A549 (cell line): Measurements from ENCODE around the gene HBE1. TPM values are rescaled to one million over a fixed set of nuclear protein-coding genes. Genes with fewer than 3 reads are reported as not detected.
A peak's percentile ranks its signal among the peaks of the same experiment; 100 is the strongest.

Source experiments
- ATAC-seq, 2 experiments: fragments of 200-7000 bp in 1 of 2; fragments of >200 bp in 1 of 2; cut with Nextera tagmentation in 1 of 2; cut with Tn5 transposase in 1 of 2; 3 replicates each; pipeline versions ENCODE4 v1.8.0 to v1.9.1; 2018 to 2020; ENCODE audit warnings: mild to moderate bottlenecking in 1 of 2, moderate library complexity in 1 of 2
- CTCF ChIA-PET: fragments of 300-600 bp; sonication (Branson Sonifier 250); formaldehyde crosslinking; extraction: SDS; loops from one replicate; lab custom pipeline; 2021; ENCODE audit warnings: antibody characterized with exemption, inconsistent platforms; lab: Yijun Ruan, JAX
- POLR2A ChIA-PET: fragments of 350-600 bp; formaldehyde crosslinking; extraction: SDS; loops from one replicate; lab custom pipeline; 2021; ENCODE audit warnings: antibody characterized with exemption, inconsistent platforms; lab: Yijun Ruan, JAX
- DNase-seq, 2 experiments: peaks; one replicate each; pipeline versions ENCODE4 v3.0.0 to v3.0.0-alpha.2; 2011 to 2016; ENCODE audit warnings: low read depth in 1 of 2, low spot score in 1 of 2
- FAIRE-seq: peaks from 2 replicates; lab custom pipeline; 2011; peaks lifted over from hg19 to GRCh38; lab: Jason Lieb, UNC
- H3K27ac ChIP-seq, 2 experiments: fragments of >200 bp; sonication (Bioruptor Twin); formaldehyde crosslinking; 3 replicates each; pipeline ENCODE4 v1.5.1; 2016 to 2017
- H3K4me1 ChIP-seq: fragments of >200 bp; sonication (Bioruptor Twin); formaldehyde crosslinking; 3 replicates; pipeline ENCODE4 v1.6.1; 2016
- H3K4me2 ChIP-seq: fragments of >200 bp; sonication (Bioruptor Twin); formaldehyde crosslinking; 3 replicates; pipeline ENCODE4 v1.6.1; 2016
- H3K4me3 ChIP-seq: fragments of >200 bp; sonication (Bioruptor Twin); formaldehyde crosslinking; 3 replicates; pipeline ENCODE4 v1.5.1; 2016
- H3K9me3 ChIP-seq: fragments of >200 bp; sonication (Bioruptor Twin); formaldehyde crosslinking; 3 replicates; pipeline ENCODE4 v1.6.1; 2016
- BHLHE40 ChIP-seq: IDR thresholded peaks from 2 replicates; pipeline ENCODE4 v1.6.1; 2012; ENCODE audit warnings: low read depth, low read length, inconsistent platforms
- CEBPB ChIP-seq, 2 experiments: fragments of >200 bp in 1 of 2; sonication (Bioruptor Twin) in 1 of 2; formaldehyde crosslinking in 1 of 2; IDR thresholded peaks; 2 replicates each; pipeline ENCODE4 v1.6.1; 2012 to 2016
- CHD4 ChIP-seq: fragments of 200-600 bp; sonication (generic); IDR thresholded peaks from 2 replicates; pipeline ENCODE4 v1.6.1; 2016; ENCODE audit warnings: antibody characterized with exemption, mild to moderate bottlenecking, borderline replicate concordance
- EHMT2 ChIP-seq: fragments of 200-600 bp; sonication (generic); IDR thresholded peaks from 2 replicates; pipeline ENCODE4 v1.6.1; 2016; ENCODE audit warnings: antibody characterized with exemption, low read depth, mild to moderate bottlenecking, moderate library complexity
- EP300 ChIP-seq, 2 experiments: fragments of >200 bp; sonication (Bioruptor Twin); formaldehyde crosslinking; IDR thresholded peaks; 2 replicates in 1 of 2; 3 replicates in 1 of 2; pipeline ENCODE4 v1.6.1; 2016 to 2017
- ESRRA ChIP-seq: fragments of 150-350 bp; IDR thresholded peaks from 2 replicates; pipeline ENCODE4 v1.6.1; 2014; ENCODE audit warnings: mild to moderate bottlenecking, low read length, borderline replicate concordance
- FOSB ChIP-seq: fragments of 250-450 bp; sonication (Bioruptor Pico); IDR thresholded peaks from 2 replicates; pipeline ENCODE4 v1.5.0; 2020; ENCODE audit warnings: mild to moderate bottlenecking, moderate library complexity
- FOSL2 ChIP-seq, 2 experiments: fragments of 450-650 bp in 1 of 2; fragments of >200 bp in 1 of 2; sonication (Bioruptor Twin) in 1 of 2; formaldehyde crosslinking; IDR thresholded peaks; 2 replicates each; pipeline versions ENCODE4 v1.5.0 to v1.6.1; 2016 to 2020; ENCODE audit warnings: mild to moderate bottlenecking in 1 of 2, moderate library complexity in 1 of 2
- HDAC2 ChIP-seq: fragments of 200-600 bp; sonication (generic); IDR thresholded peaks from 2 replicates; pipeline ENCODE4 v1.6.1; 2016
- HOXA7 ChIP-seq: fragments of 250-450 bp; sonication (Bioruptor Pico); IDR thresholded peaks from 2 replicates; pipeline ENCODE4 v1.5.0; 2020; ENCODE audit warnings: mild to moderate bottlenecking, moderate library complexity
- JUNB ChIP-seq: fragments of >200 bp; sonication (Bioruptor Twin); formaldehyde crosslinking; IDR thresholded peaks from 2 replicates; pipeline ENCODE4 v1.6.1; 2016
- KDM1A ChIP-seq: fragments of 200-600 bp; sonication (generic); IDR thresholded peaks from 2 replicates; pipeline ENCODE4 v1.6.1; 2016; ENCODE audit warnings: low read depth, mild to moderate bottlenecking
- KDM5A ChIP-seq: fragments of 200-600 bp; sonication (generic); IDR thresholded peaks from 2 replicates; pipeline ENCODE4 v1.6.1; 2016; ENCODE audit warnings: antibody characterized with exemption, mild to moderate bottlenecking
- MAFK ChIP-seq: fragments of 450-650 bp; IDR thresholded peaks from 2 replicates; pipeline ENCODE4 v1.6.1; 2014; ENCODE audit not compliant: partially characterized antibody
- MYC ChIP-seq: IDR thresholded peaks from 2 replicates; pipeline ENCODE4 v1.6.1; 2012; ENCODE audit warnings: mild to moderate bottlenecking, inconsistent platforms, low read length, improper control_type of control experiment, borderline replicate concordance
- NFE2L2 ChIP-seq: fragments of 150-350 bp; conservative IDR thresholded peaks from 2 replicates; pipeline ENCODE4 v1.6.1; 2014; ENCODE audit warnings: low read length
- NR3C1 ChIP-seq: fragments of >200 bp; sonication (Bioruptor Twin); formaldehyde crosslinking; IDR thresholded peaks from 3 replicates; pipeline ENCODE4 v1.6.1; 2017
- PHF8 ChIP-seq: fragments of 200-600 bp; sonication (generic); IDR thresholded peaks from 2 replicates; pipeline ENCODE4 v1.6.1; 2016; ENCODE audit warnings: low read depth, mild to moderate bottlenecking, antibody characterized with exemption, moderate library complexity, borderline replicate concordance
- POLR2A ChIP-seq: IDR thresholded peaks from 2 replicates; pipeline ENCODE4 v1.6.1; 2012; ENCODE audit warnings: mild to moderate bottlenecking, low read length
- RCOR1 ChIP-seq: fragments of 150-350 bp; IDR thresholded peaks from 2 replicates; pipeline ENCODE4 v1.6.1; 2014; ENCODE audit warnings: antibody characterized with exemption, low read length, low read depth
- RFX5 ChIP-seq: fragments of 450-650 bp; IDR thresholded peaks from 2 replicates; pipeline ENCODE4 v1.7.1; 2014; ENCODE audit warnings: antibody characterized with exemption, mild to moderate bottlenecking, moderate library complexity
- RNF2 ChIP-seq: fragments of 200-600 bp; sonication (generic); IDR thresholded peaks from 2 replicates; pipeline ENCODE4 v1.6.1; 2016; ENCODE audit warnings: low read depth, mild to moderate bottlenecking, antibody characterized with exemption, moderate library complexity, borderline replicate concordance
- SREBF2 ChIP-seq: fragments of 450-650 bp; IDR thresholded peaks from 2 replicates; pipeline ENCODE4 v1.6.1; 2014; ENCODE audit warnings: mild to moderate bottlenecking, moderate library complexity
- TFCP2L1 ChIP-seq: fragments of 250-450 bp; sonication (Bioruptor Pico); IDR thresholded peaks from 2 replicates; pipeline ENCODE4 v1.5.0; 2021; ENCODE audit warnings: mild to moderate bottlenecking
- ZC3H11A ChIP-seq: fragments of 450-650 bp; IDR thresholded peaks from 2 replicates; pipeline ENCODE4 v1.6.1; 2014; ENCODE audit warnings: antibody characterized with exemption, mild to moderate bottlenecking
- ZFP36 ChIP-seq: fragments of 450-650 bp; IDR thresholded peaks from 2 replicates; pipeline ENCODE4 v1.6.1; 2014; ENCODE audit warnings: borderline replicate concordance; ENCODE audit not compliant: partially characterized antibody
- ZSCAN20 ChIP-seq: fragments of 250-450 bp; sonication (Bioruptor Pico); IDR thresholded peaks from 2 replicates; pipeline ENCODE4 v1.8.0; 2022; ENCODE audit warnings: mild to moderate bottlenecking, moderate library complexity
- WGBS: methylation state at CpG from one replicate; pipeline ENCODE4 v1.1.6; 2017; ENCODE audit errors: missing lambda C conversion rate; 5-methylcytosine and 5-hydroxymethylcytosine counted together
- polyA plus RNA-seq, 4 experiments: library from polyadenylated mRNA; depleted of rRNA in 3 of 4; stranded (reverse); fragments of >200 nt; fragmentation: RNase III in 1 of 4; extraction: RNeasy Plus Mini Kit Qiagen cat#74134 plus additional on column Dnase treatment in 1 of 4; gene quantifications; 2 replicates in 3 of 4; 3 replicates in 1 of 4; pipeline ENCODE4 v1.2.3, GENCODE V29; 2011 to 2017
- TF ChIP-seq, protein P1 (sequence below): fragments of >200 bp; sonication (Bioruptor Twin); formaldehyde crosslinking; IDR thresholded peaks from 3 replicates; pipeline ENCODE4 v1.6.1; 2016
- TF ChIP-seq, protein P2 (sequence below): fragments of 450-650 bp; IDR thresholded peaks from 2 replicates; pipeline ENCODE4 v1.6.1; 2014; ENCODE audit warnings: antibody characterized with exemption
- TF ChIP-seq, protein P3 (sequence below): IDR thresholded peaks from 2 replicates; pipeline ENCODE4 v1.6.1; 2012; ENCODE audit warnings: low read depth, borderline replicate concordance

HBE1 gene
- polyA plus RNA-seq, 2 of the 4 experiments (the other 2 are of a cell fraction), result 0.32 TPM; not detected in 1

DNA sequence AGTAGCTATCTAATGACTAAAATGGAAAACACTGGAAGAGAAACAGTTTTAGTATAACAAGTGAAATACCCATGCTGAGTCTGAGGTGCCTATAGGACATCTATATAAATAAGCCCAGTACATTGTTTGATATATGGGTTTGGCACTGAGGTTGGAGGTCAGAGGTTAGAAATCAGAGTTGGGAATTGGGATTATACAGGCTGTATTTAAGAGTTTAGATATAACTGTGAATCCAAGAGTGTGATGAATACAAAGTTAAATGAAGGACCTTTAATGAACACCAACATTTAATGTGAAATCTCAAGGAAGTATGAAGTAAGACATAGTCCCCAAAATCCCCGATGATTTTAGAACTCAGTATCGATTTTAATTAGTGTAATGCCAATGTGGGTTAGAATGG lies 32.3 kb downstream of the HBE1 start:
- Histone ChIP-seq H3K4me3 (no peak overlapping the region), H3K4me2 (no peak overlapping the region), H3K4me1 (no peaks in the 10 kb centered on the region), H3K9me3 (no peaks in the 10 kb centered on the region), H3K27ac (no peak overlapping the region)
- ChIA-PET CTCF (no interaction called here), POLR2A (no interaction called here)
- TF ChIP-seq, protein P1, sequence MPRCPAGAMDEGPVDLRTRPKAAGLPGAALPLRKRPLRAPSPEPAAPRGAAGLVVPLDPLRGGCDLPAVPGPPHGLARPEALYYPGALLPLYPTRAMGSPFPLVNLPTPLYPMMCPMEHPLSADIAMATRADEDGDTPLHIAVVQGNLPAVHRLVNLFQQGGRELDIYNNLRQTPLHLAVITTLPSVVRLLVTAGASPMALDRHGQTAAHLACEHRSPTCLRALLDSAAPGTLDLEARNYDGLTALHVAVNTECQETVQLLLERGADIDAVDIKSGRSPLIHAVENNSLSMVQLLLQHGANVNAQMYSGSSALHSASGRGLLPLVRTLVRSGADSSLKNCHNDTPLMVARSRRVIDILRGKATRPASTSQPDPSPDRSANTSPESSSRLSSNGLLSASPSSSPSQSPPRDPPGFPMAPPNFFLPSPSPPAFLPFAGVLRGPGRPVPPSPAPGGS, result no peak
- TF ChIP-seq HOXA7 (CRISPR knock-in tag) (no peak), ZSCAN20 (CRISPR knock-in tag) (no peak), PHF8 (no peak), CEBPB (IDR thresholded peaks at IDR 0.05) (no peak), FOSL2 (IDR thresholded peaks at IDR 0.05) (no peak), FOSL2 (CRISPR knock-in tag; IDR thresholded peaks at IDR 0.05) (no peak), JUNB (no peak), MYC (no peak), NR3C1 (no peak), BHLHE40 (no peak), TFCP2L1 (CRISPR knock-in tag) (no peak), RCOR1 (no peak), HDAC2 (no peak), KDM5A (no peak), NFE2L2 (no peak), FOSB (no peak)
- ATAC-seq (no peak), DNase-seq (no peak), FAIRE-seq (no peak)
- WGBS, result 31% methylated on average over 2 of the region's 2 CpGs

DNA sequence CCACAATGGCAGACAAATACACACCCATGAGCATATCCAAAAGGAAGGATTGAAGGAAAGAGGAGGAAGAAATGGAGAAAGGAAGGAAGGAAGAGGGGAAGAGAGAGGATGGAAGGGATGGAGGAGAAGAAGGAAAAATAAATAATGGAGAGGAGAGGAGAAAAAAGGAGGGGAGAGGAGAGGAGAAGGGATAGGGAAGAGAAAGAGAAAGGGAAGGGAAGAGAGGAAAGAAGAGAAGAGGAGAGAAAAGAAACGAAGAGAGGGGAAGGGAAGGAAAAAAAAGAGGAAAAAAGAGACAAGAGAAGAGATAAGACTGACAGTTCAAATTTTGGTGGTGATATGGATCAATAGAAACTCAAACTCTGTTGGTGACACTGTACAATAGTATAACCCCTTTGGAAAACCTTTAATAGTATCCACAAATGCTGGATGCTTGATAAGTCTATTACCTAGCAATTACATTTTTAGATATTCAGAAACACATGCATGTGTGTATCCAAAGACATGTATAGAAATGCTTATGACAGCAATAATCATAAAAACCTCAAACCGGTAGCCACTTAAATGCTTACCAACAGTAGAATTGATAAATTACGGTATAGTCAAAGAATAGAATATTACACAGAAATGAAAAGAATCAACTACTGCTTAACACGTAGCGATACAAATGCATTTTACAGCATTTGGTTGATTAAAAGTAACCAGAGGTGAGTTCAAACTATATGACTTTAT lies 34.2 kb downstream of the HBE1 start:
- FAIRE-seq (no peak), DNase-seq (no peak), ATAC-seq (no peak)
- Histone ChIP-seq H3K9me3 (no peaks in the 10 kb centered on the region), H3K4me1 (no peaks in the 10 kb centered on the region), H3K4me2 (no peak overlapping the region), H3K4me3 (no peak overlapping the region), H3K27ac (no peak overlapping the region)
- CTCF ChIA-PET, result no interaction called here
- TF ChIP-seq MAFK (peak; percentile 62), CHD4 (no peak)
- POLR2A ChIA-PET, result no interaction called here
- 50% methylated on average over 5 of the region's 5 CpGs for WGBS

DNA sequence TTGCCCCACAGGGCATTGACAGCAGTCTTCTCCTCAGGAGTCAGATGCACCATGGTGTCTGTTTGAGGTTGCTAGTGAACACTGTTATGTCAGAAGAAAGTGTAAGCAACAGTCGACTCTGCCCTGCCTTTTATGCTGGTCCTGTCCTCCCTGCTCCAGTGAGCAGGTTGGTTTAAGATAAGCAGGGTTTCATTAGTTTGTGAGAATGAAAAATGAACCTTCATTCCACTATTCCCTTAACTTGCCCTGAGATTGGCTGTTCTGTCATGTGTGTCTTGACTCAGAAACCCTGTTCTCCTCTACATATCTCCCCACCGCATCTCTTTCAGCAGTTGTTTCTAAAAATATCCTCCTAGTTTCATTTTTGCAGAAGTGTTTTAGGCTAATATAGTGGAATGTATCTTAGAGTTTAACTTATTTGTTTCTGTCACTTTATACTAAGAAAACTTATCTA lies 35.3 kb downstream of the HBE1 start, which contains the start of gene HBD:
Gene HBD (minus strand): TSS at position 103 of the 454 bp plus-strand sequence. CDS start 50 bp downstream, at position 53.
- no peak within 1 kb of the TSS for H3K4me2 ChIP-seq
- CTCF ChIA-PET, result no interaction called here
- TF ChIP-seq EHMT2 (no peak), ZC3H11A (no peak), ZFP36 (no peak), ESRRA (no peak), RNF2 (no peak), RFX5 (no peak), CHD4 (no peak), NR3C1 (no peak), HDAC2 (no peak), RCOR1 (no peak), MYC (no peak), POLR2A (no peak), CEBPB (IDR thresholded peaks at IDR 0.05) (no peak), NFE2L2 (no peak), KDM1A (no peak), SREBF2 (no peak), EP300 (IDR thresholded peaks at IDR 0.05) (no peak)
- TF ChIP-seq, protein P2, sequence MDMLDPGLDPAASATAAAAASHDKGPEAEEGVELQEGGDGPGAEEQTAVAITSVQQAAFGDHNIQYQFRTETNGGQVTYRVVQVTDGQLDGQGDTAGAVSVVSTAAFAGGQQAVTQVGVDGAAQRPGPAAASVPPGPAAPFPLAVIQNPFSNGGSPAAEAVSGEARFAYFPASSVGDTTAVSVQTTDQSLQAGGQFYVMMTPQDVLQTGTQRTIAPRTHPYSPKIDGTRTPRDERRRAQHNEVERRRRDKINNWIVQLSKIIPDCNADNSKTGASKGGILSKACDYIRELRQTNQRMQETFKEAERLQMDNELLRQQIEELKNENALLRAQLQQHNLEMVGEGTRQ, result no peak
- TF ChIP-seq, protein P3, sequence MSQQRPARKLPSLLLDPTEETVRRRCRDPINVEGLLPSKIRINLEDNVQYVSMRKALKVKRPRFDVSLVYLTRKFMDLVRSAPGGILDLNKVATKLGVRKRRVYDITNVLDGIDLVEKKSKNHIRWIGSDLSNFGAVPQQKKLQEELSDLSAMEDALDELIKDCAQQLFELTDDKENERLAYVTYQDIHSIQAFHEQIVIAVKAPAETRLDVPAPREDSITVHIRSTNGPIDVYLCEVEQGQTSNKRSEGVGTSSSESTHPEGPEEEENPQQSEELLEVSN, result no peak
- TF ChIP-seq, all 56 proteins: peak for 0
- ATAC-seq (no peak), DNase-seq (no peak), FAIRE-seq (no peak)
- Histone ChIP-seq H3K27ac (no peak within 1 kb of the TSS), H3K4me1 (no peaks in the 10 kb centered on the region), H3K4me3 (no peak within 1 kb of the TSS), H3K9me3 (no peaks in the 10 kb centered on the region)
- POLR2A ChIA-PET, result no interaction called here
- WGBS, result 17% methylated on average over 2 of the region's 2 CpGs
